Astrocyte (in vitro differentiated cells and primary cell): Measurements from ENCODE around the gene MAP1B. TPM values are rescaled to one million over a fixed set of nuclear protein-coding genes. Genes with fewer than 3 reads are reported as not detected.

Experiments used
- DNase-seq: peaks from one replicate; pipeline ENCODE4 v3.0.0-alpha.2; 2010; ENCODE audit warnings: low read depth
- FAIRE-seq: peaks from 2 replicates; lab custom pipeline; 2011; peaks lifted over from hg19 to GRCh38; lab: Jason Lieb, UNC
- H2AFZ ChIP-seq: 2 replicates; pipeline ENCODE4 v1.6.0; 2012; ENCODE audit warnings: low read depth, low read length, inconsistent platforms
- H3K27ac ChIP-seq: 2 replicates; pipeline ENCODE4 v1.5.1; 2011; ENCODE audit warnings: low read depth, low read length, inconsistent platforms
- H3K27me3 ChIP-seq: 2 replicates; pipeline ENCODE4 v1.6.0; 2011; ENCODE audit warnings: low read length, inconsistent platforms; ENCODE audit not compliant: insufficient read depth
- H3K36me3 ChIP-seq: 2 replicates; pipeline ENCODE4 v1.5.1; 2011; ENCODE audit warnings: low read length, inconsistent platforms; ENCODE audit not compliant: insufficient read depth
- H3K4me1 ChIP-seq: 2 replicates; pipeline ENCODE4 v1.5.1; 2011; ENCODE audit warnings: low read length, inconsistent platforms; ENCODE audit not compliant: insufficient read depth
- H3K4me2 ChIP-seq: 2 replicates; pipeline ENCODE4 v1.6.0; 2012; ENCODE audit warnings: low read length, inconsistent platforms
- H3K4me3 ChIP-seq: 2 replicates; pipeline ENCODE4 v1.5.1; 2011; ENCODE audit warnings: low read depth, mild to moderate bottlenecking, low read length, inconsistent platforms; ENCODE audit not compliant: insufficient read depth
- H3K79me2 ChIP-seq: 2 replicates; pipeline ENCODE4 v1.6.0; 2012; ENCODE audit warnings: mild to moderate bottlenecking, low read length, inconsistent platforms; ENCODE audit not compliant: insufficient read depth
- H3K9ac ChIP-seq: 2 replicates; pipeline ENCODE4 v1.6.0; 2012; ENCODE audit warnings: mild to moderate bottlenecking, low read length, inconsistent platforms
- H3K9me3 ChIP-seq: 2 replicates; pipeline ENCODE4 v1.5.1; 2012; ENCODE audit warnings: low read depth, mild to moderate bottlenecking, low read length, inconsistent platforms; ENCODE audit not compliant: insufficient read depth
- H4K20me1 ChIP-seq: 2 replicates; pipeline ENCODE4 v1.6.0; 2012; ENCODE audit warnings: low read length, inconsistent platforms; ENCODE audit not compliant: insufficient read depth
- H3K27ac Mint-ChIP-seq: one replicate; pipeline ENCODE4 v1.8.0; 2021; ENCODE audit warnings: mild to moderate bottlenecking, mixed read lengths; ENCODE audit not compliant: unreplicated experiment
- H3K27me3 Mint-ChIP-seq: one replicate; pipeline ENCODE4 v1.8.0; 2021; ENCODE audit warnings: low read depth, mixed read lengths; ENCODE audit not compliant: unreplicated experiment
- H3K36me3 Mint-ChIP-seq: one replicate; pipeline ENCODE4 v1.8.0; 2021; ENCODE audit warnings: low read depth, mixed read lengths; ENCODE audit not compliant: unreplicated experiment
- H3K4me1 Mint-ChIP-seq: one replicate; pipeline ENCODE4 v1.8.0; 2021; ENCODE audit warnings: low read depth, mixed read lengths; ENCODE audit not compliant: unreplicated experiment
- H3K4me3 Mint-ChIP-seq: one replicate; pipeline ENCODE4 v1.8.0; 2021; ENCODE audit warnings: mild to moderate bottlenecking, moderate library complexity, mixed read lengths; ENCODE audit not compliant: unreplicated experiment
- H3K9me3 Mint-ChIP-seq: one replicate; pipeline ENCODE4 v1.8.0; 2021; ENCODE audit warnings: mild to moderate bottlenecking, mixed read lengths; ENCODE audit not compliant: unreplicated experiment
- CTCF ChIP-seq: IDR thresholded peaks from 2 replicates; pipeline ENCODE4 v1.5.1; 2011; ENCODE audit warnings: low read depth, mild to moderate bottlenecking, inconsistent platforms, low read length, moderate library complexity; ENCODE audit not compliant: insufficient read depth
- EZH2 ChIP-seq: IDR thresholded peaks from 2 replicates; pipeline ENCODE4 v1.6.1; 2012; ENCODE audit warnings: mild to moderate bottlenecking, low read length, inconsistent platforms; ENCODE audit not compliant: insufficient read depth
- total RNA-seq: library from RNA; stranded (reverse); gene quantifications from 2 replicates; pipeline ENCODE4 v1.2.1, GENCODE V29; 2021

MAP1B gene
- total RNA-seq, 1 donor from 2014 or later = 476 TPM

DNA sequence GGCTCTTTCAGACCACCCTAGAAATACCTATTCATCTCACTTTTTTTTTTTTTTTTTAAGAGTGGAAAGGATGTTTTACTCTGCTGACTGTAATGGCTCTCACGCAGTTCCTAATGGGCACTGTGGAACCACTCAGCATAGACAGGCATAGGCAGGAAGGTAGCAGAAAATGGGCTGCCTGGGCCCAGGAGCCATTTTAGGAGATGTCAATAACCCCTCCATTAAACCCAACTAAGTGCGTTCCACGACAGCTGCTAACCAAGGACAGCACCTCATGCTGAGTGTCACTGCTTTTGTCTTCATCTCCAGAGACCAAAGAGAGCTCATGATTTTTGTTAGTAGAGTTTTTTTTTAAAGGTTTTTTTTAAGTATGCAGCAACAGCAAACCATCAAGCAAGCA is 15.3 kb downstream of the MAP1B start:
- H3K36me3 ChIP-seq = peaks cover 50% of the 10 kb centered on the region

DNA sequence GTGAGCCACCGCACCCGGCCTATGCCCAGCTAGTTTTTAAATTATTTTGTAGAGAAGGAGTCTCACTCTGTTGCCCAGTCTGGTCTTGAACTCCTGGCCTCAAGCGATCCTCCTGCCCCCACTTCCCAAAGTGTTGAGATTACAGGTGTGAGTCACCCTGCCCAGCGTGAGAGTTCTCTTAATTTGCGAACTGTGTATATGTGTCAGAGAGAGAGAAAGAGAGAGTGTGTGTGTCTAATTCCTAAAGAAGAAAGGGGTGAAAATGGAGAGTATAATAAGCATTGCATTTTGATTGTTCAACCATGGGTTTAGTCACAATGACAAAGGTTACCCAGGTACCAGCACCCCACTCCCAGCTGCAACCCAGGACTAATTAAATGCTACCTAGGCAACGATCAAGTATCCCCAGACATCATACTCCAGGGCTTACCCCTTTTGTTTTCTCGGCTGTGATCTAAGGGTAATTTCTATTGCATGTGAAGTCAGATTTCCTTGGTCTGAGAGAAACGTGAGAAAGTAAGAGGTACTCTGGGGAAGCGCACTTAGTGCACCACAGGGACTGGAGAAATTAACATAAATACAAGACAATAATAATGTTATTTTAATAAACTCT is 16.6 kb downstream of the MAP1B start:
- Mint-ChIP-seq H3K36me3 (peaks cover 19% of the 10 kb centered on the region), H3K4me3 (no peak overlapping the region), H3K27ac (peak overlapping the region; percentile 79), H3K27me3 (no peaks in the 10 kb centered on the region), H3K4me1 (peaks cover 42% of the 10 kb centered on the region), H3K9me3 (no peaks in the 10 kb centered on the region)
- Histone ChIP-seq H3K9me3 (no peaks in the 10 kb centered on the region), H3K27ac (peak overlapping the region; percentile 54), H4K20me1 (peaks cover 69% of the 10 kb centered on the region), H3K9ac (no peak overlapping the region), H2AFZ (no peak overlapping the region), H3K27me3 (no peaks in the 10 kb centered on the region), H3K79me2 (peaks cover 97% of the 10 kb centered on the region), H3K4me3 (no peak overlapping the region), H3K4me2 (peak overlapping the region; percentile 13), H3K36me3 (peaks cover 46% of the 10 kb centered on the region), H3K4me1 (peaks cover 51% of the 10 kb centered on the region)
- FAIRE-seq (no peak), DNase-seq (no peak)
- no peak for TF ChIP-seq CTCF
- TF ChIP-seq EZH2 = no peak

More for the DNA sequence above, 15.3 kb downstream of the MAP1B start:
- Mint-ChIP-seq H3K4me1 (peaks cover 42% of the 10 kb centered on the region), H3K27me3 (no peaks in the 10 kb centered on the region), H3K4me3 (no peak overlapping the region), H3K36me3 (peaks cover 24% of the 10 kb centered on the region), H3K27ac (peak overlapping the region; percentile 16), H3K9me3 (no peaks in the 10 kb centered on the region)
- TF ChIP-seq CTCF = no peak
- TF ChIP-seq EZH2 = no peak
- H3K9ac ChIP-seq = no peak overlapping the region
- FAIRE-seq (no peak), DNase-seq (no peak)
- peaks cover 82% of the 10 kb centered on the region for H4K20me1 ChIP-seq
- no peak overlapping the region for H3K4me2 ChIP-seq
- H3K4me3 ChIP-seq = no peak overlapping the region
- H2AFZ ChIP-seq = no peak overlapping the region
- peaks cover 45% of the 10 kb centered on the region for H3K4me1 ChIP-seq
- peaks cover 98% of the 10 kb centered on the region for H3K79me2 ChIP-seq
- H3K9me3 ChIP-seq = no peaks in the 10 kb centered on the region
- no peak overlapping the region for H3K27ac ChIP-seq
- H3K27me3 ChIP-seq = no peaks in the 10 kb centered on the region

DNA sequence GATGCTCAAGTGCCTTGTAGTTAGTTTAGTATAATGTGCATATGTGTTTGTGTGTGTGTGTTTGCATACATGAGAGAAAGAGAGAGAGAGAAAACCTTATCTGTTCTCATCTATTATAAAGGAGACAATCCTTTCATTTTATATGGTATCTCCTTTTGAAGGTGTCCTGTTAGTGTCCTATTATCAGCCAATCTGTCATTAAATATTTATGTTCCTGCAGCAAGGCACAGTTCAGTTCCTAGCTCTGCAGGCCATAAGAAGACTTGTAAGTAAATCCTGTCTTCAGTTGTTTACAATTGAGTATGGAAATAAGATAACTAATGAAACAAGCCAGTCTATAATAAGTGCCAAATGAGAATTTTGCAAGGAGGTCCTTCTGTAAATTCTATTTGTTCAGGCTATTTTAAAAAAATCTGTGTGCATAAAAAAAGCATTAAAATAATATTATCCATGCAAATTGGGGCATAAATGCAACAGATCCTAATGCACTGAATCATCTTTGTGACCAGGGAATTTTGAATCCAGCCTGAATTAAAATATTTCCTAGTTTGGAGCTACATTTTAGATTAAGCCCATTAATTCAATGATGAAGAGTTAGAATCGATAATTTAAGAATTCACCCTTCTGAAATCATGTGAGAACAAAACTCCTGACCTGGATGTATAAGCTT is 18.1 kb downstream of the MAP1B start:
- Histone ChIP-seq H3K36me3 (peaks cover 36% of the 10 kb centered on the region), H2AFZ (no peak overlapping the region), H3K9me3 (no peaks in the 10 kb centered on the region), H3K9ac (no peak overlapping the region), H3K27ac (peak overlapping the region; percentile 54), H3K4me3 (no peak overlapping the region), H3K4me2 (peak overlapping the region; percentile 24), H4K20me1 (peaks cover 60% of the 10 kb centered on the region), H3K4me1 (peaks cover 63% of the 10 kb centered on the region), H3K79me2 (peaks cover 88% of the 10 kb centered on the region), H3K27me3 (no peaks in the 10 kb centered on the region)
- DNase-seq (no peak), FAIRE-seq (no peak)
- peaks cover 42% of the 10 kb centered on the region for H3K4me1 Mint-ChIP-seq
- H3K27ac Mint-ChIP-seq = peak overlapping the region; percentile 8
- no peaks in the 10 kb centered on the region for H3K27me3 Mint-ChIP-seq
- H3K4me3 Mint-ChIP-seq = peak overlapping the region; percentile 36
- H3K9me3 Mint-ChIP-seq = no peaks in the 10 kb centered on the region
- peaks cover 14% of the 10 kb centered on the region for H3K36me3 Mint-ChIP-seq
- TF ChIP-seq CTCF = no peak
- TF ChIP-seq EZH2 = no peak
